Fibroblast of lung (primary cell): ENCODE measurements around the gene PPAN. TPM values are rescaled to one million over a fixed set of nuclear protein-coding genes. Genes with fewer than 3 reads are reported as not detected.

ENCODE experiments used
- DNase-seq, 2 donors: peaks; one replicate each; pipeline versions ENCODE4 v3.0.0 to v3.0.0-alpha.2; 2010; ENCODE audit warnings: low read depth in 2 of 2
- H2AFZ ChIP-seq: 2 replicates; pipeline ENCODE4 v1.5.1; 2012; ENCODE audit warnings: low read length, control low read depth, inconsistent platforms
- H3K27ac ChIP-seq: 2 replicates; pipeline ENCODE4 v1.5.1; 2011; ENCODE audit warnings: low read length, control low read depth; ENCODE audit not compliant: insufficient read depth
- H3K27me3 ChIP-seq: 2 replicates; pipeline ENCODE4 v1.5.1; 2011; ENCODE audit warnings: mild to moderate bottlenecking, low read length; ENCODE audit not compliant: control insufficient read depth, insufficient read depth
- H3K36me3 ChIP-seq: 2 replicates; pipeline ENCODE4 v1.5.1; 2011; ENCODE audit warnings: low read length; ENCODE audit not compliant: control insufficient read depth, insufficient read depth
- H3K4me1 ChIP-seq: 2 replicates; pipeline ENCODE4 v1.5.1; 2011; ENCODE audit warnings: low read length; ENCODE audit not compliant: control insufficient read depth, insufficient read depth; ENCODE audit errors: extremely low read depth
- H3K4me2 ChIP-seq: 2 replicates; pipeline ENCODE4 v1.5.1; 2011; ENCODE audit warnings: low read length, control low read depth; ENCODE audit not compliant: insufficient read depth; ENCODE audit errors: extremely low read depth
- H3K4me3 ChIP-seq, 4 experiments: fragments of 200-600 bp in 1 of 4; sonication (generic) in 1 of 4; replicated peaks in 1 of 4; 2 replicates each; pipeline ENCODE4 v1.5.1; 2011 to 2016; ENCODE audit warnings: low read length in 4 of 4, low read depth in 3 of 4, mild to moderate bottlenecking in 3 of 4, control low read depth in 2 of 4, inconsistent platforms in 1 of 4, mixed read lengths in 1 of 4; ENCODE audit not compliant: insufficient read depth in 1 of 4; ENCODE audit errors: control extremely low read depth in 1 of 4
- H3K79me2 ChIP-seq: 2 replicates; pipeline ENCODE4 v1.5.1; 2012; ENCODE audit warnings: mild to moderate bottlenecking, low read length, inconsistent platforms; ENCODE audit not compliant: control insufficient read depth, insufficient read depth
- H3K9ac ChIP-seq: 2 replicates; pipeline ENCODE4 v1.5.1; 2011; ENCODE audit warnings: mild to moderate bottlenecking, low read length, control low read depth; ENCODE audit not compliant: insufficient read depth
- H3K9me3 ChIP-seq: 2 replicates; pipeline ENCODE4 v1.5.1; 2012; ENCODE audit warnings: low read depth, low read length; ENCODE audit not compliant: control insufficient read depth, insufficient read depth
- H4K20me1 ChIP-seq: 2 replicates; pipeline ENCODE4 v1.5.1; 2011; ENCODE audit warnings: low read length; ENCODE audit not compliant: control insufficient read depth, insufficient read depth; ENCODE audit errors: extremely low read depth
- EZH2 ChIP-seq: IDR thresholded peaks from 2 replicates; pipeline ENCODE4 v1.5.1; 2012; ENCODE audit warnings: low read length, control low read depth, mild to moderate bottlenecking; ENCODE audit errors: missing control alignments
- polyA plus RNA-seq, 2 donors: library from polyadenylated mRNA; depleted of rRNA in 1 of 2; stranded (reverse) in 1 of 2; unstranded in 1 of 2; fragments of >200 nt; gene quantifications; 2 replicates each; pipeline ENCODE4 v1.2.1, GENCODE V29; 2011 to 2012; ENCODE audit warnings: missing spikeins in 1 of 2
- total RNA-seq: library from RNA; depleted of rRNA; stranded (reverse); fragments of >200 nt; gene quantifications from 2 replicates; pipeline ENCODE4 v1.2.1, GENCODE V29; 2014
- TF ChIP-seq, protein P1 (sequence below), 2 donors: IDR thresholded peaks in 1 of 2; conservative IDR thresholded peaks in 1 of 2; 1 replicate in 1 of 2; 2 replicates in 1 of 2; pipeline ENCODE4 v1.5.1; 2011 to 2012; ENCODE audit warnings: low read length in 2 of 2, control low read depth in 1 of 2, inconsistent platforms in 1 of 2, low read depth in 1 of 2, mild to moderate bottlenecking in 1 of 2

Gene PPAN
- total and polyA plus RNA-seq, 2 donors (not counting 1 experiment from before 2014, with no cell fraction given): 15.3 to 22.6 TPM

GRCh38 chr19:10151521-10151920 is 45.4 kb downstream of the PPAN start:
- TF ChIP-seq, protein P1, sequence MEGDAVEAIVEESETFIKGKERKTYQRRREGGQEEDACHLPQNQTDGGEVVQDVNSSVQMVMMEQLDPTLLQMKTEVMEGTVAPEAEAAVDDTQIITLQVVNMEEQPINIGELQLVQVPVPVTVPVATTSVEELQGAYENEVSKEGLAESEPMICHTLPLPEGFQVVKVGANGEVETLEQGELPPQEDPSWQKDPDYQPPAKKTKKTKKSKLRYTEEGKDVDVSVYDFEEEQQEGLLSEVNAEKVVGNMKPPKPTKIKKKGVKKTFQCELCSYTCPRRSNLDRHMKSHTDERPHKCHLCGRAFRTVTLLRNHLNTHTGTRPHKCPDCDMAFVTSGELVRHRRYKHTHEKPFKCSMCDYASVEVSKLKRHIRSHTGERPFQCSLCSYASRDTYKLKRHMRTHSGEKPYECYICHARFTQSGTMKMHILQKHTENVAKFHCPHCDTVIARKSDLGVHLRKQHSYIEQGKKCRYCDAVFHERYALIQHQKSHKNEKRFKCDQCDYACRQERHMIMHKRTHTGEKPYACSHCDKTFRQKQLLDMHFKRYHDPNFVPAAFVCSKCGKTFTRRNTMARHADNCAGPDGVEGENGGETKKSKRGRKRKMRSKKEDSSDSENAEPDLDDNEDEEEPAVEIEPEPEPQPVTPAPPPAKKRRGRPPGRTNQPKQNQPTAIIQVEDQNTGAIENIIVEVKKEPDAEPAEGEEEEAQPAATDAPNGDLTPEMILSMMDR (conservative IDR thresholded peaks at IDR 0.05 in 1 of 2, IDR thresholded peaks at IDR 0.05 in 1 of 2; ENCODE audit: low read depth in 1 of 2, low read length in 2 of 2): no peak
- no peak for TF ChIP-seq EZH2
- no peak overlapping the region for H3K4me2 ChIP-seq
- H3K27ac ChIP-seq: no peak overlapping the region
- DNase-seq: no peak
- H3K9me3 ChIP-seq: no peaks in the 10 kb centered on the region
- H2AFZ ChIP-seq: no peak overlapping the region
- H4K20me1 ChIP-seq: no peaks in the 10 kb centered on the region
- no peaks in the 10 kb centered on the region for H3K27me3 ChIP-seq
- no peaks in the 10 kb centered on the region for H3K4me1 ChIP-seq
- no peaks in the 10 kb centered on the region for H3K79me2 ChIP-seq
- peaks cover 41% of the 10 kb centered on the region for H3K36me3 ChIP-seq
- no peak overlapping the region for H3K9ac ChIP-seq
- no peak overlapping the region for H3K4me3 ChIP-seq

GRCh38 chr19:10152100-10152499 is 45.9 kb downstream of the PPAN start:
- H3K36me3 ChIP-seq: peaks cover 41% of the 10 kb centered on the region
- DNase-seq: no peak
- peak overlapping the region; percentile 0 for H3K27ac ChIP-seq

DNA sequence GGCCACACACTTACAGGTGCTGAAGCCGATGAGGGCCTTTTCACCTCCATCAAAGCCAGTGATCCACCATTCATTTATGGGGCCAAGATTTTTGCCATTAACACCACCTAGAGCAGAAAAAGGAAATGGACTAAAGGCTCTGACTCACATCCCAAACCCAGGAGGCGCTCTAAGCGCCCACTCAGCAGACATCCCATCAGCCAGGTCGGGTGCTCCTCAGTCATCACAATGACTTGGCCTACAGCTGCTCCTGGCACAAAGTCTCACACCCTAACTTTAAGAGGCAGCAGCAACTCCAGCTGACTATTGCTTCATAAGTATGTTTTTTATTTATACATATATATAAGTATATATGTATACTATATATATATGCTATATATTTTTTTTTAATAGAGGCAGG is 49.7 kb downstream of the PPAN start:
- H4K20me1 ChIP-seq: no peaks in the 10 kb centered on the region
- TF ChIP-seq, protein P1 (conservative IDR thresholded peaks at IDR 0.05 in 1 of 2, IDR thresholded peaks at IDR 0.05 in 1 of 2; ENCODE audit: low read depth in 1 of 2, low read length in 2 of 2): no peak
- TF ChIP-seq EZH2: no peak
- no peaks in the 10 kb centered on the region for H3K4me1 ChIP-seq
- H3K27me3 ChIP-seq: no peaks in the 10 kb centered on the region
- H3K36me3 ChIP-seq: peaks cover 54% of the 10 kb centered on the region
- H3K4me2 ChIP-seq: no peak overlapping the region
- peak; percentile 8 for DNase-seq
- no peak overlapping the region for H2AFZ ChIP-seq
- H3K4me3 ChIP-seq: no peak overlapping the region
- no peak overlapping the region for H3K9ac ChIP-seq
- no peak overlapping the region for H3K27ac ChIP-seq
- no peaks in the 10 kb centered on the region for H3K9me3 ChIP-seq
- H3K79me2 ChIP-seq: no peaks in the 10 kb centered on the region

More at GRCh38 chr19:10152100-10152499, 45.9 kb downstream of the PPAN start:
- Histone ChIP-seq H4K20me1 (no peaks in the 10 kb centered on the region), H3K27me3 (no peaks in the 10 kb centered on the region), H3K4me2 (no peak overlapping the region), H3K9ac (no peak overlapping the region), H2AFZ (no peak overlapping the region), H3K9me3 (no peaks in the 10 kb centered on the region), H3K4me3 (no peak overlapping the region), H3K4me1 (no peaks in the 10 kb centered on the region), H3K79me2 (no peaks in the 10 kb centered on the region)
- no peak for TF ChIP-seq EZH2
- TF ChIP-seq, protein P1 (conservative IDR thresholded peaks at IDR 0.05 in 1 of 2, IDR thresholded peaks at IDR 0.05 in 1 of 2; ENCODE audit: low read depth in 1 of 2, low read length in 2 of 2): no peak
